SH-SY5Y (cell line): ENCODE results near the gene BPI.

Source experiments
- GATA2 ChIP-seq: IDR thresholded peaks from 2 replicates; pipeline ENCODE4 v1.6.1; 2011; ENCODE audit warnings: mild to moderate bottlenecking, low read depth, low read length
- GATA3 ChIP-seq: IDR thresholded peaks from 2 replicates; pipeline ENCODE4 v1.6.1; 2011; ENCODE audit warnings: low read depth, mild to moderate bottlenecking, low read length, moderate library complexity

GRCh38 chr20:38283236-38283635, 20.7 kb upstream of the BPI start:
- TF ChIP-seq GATA3 = no peak
- no peak for TF ChIP-seq GATA2
